Trophoblast cell (in vitro differentiated cells and primary cell): Measurements from ENCODE around the gene CPA4.

ENCODE experiments used
- DNase-seq, 2 donors: peaks; one replicate each; pipeline ENCODE4 v3.0.0-alpha.2; 2016
- H2AFZ ChIP-seq: 2 replicates; pipeline ENCODE4 v1.6.1; 2013; ENCODE audit warnings: low read length, moderate library complexity, mild to moderate bottlenecking; ENCODE audit not compliant: insufficient read depth, poor library complexity
- H2AK5ac ChIP-seq: 2 replicates; pipeline ENCODE4 v1.6.1; 2013; ENCODE audit warnings: mild to moderate bottlenecking, low read length
- H2BK120ac ChIP-seq: 2 replicates; pipeline ENCODE4 v1.6.1; 2013; ENCODE audit warnings: low read length, mild to moderate bottlenecking, moderate library complexity; ENCODE audit not compliant: insufficient read depth, poor library complexity
- H2BK12ac ChIP-seq: 2 replicates; pipeline ENCODE4 v1.6.1; 2013; ENCODE audit warnings: mild to moderate bottlenecking, low read length, moderate library complexity
- H2BK5ac ChIP-seq: 2 replicates; pipeline ENCODE4 v1.6.1; 2013; ENCODE audit warnings: low read length, low read depth, moderate library complexity, mild to moderate bottlenecking; ENCODE audit not compliant: poor library complexity
- H3K14ac ChIP-seq: 2 replicates; pipeline ENCODE4 v1.6.1; 2013; ENCODE audit warnings: mild to moderate bottlenecking, low read length
- H3K18ac ChIP-seq: 2 replicates; pipeline ENCODE4 v1.6.1; 2013; ENCODE audit warnings: mild to moderate bottlenecking, low read length
- H3K23ac ChIP-seq: 2 replicates; pipeline ENCODE4 v1.6.1; 2013; ENCODE audit warnings: low read length
- H3K27ac ChIP-seq: 2 replicates; pipeline ENCODE4 v1.5.1; 2013; ENCODE audit warnings: low read depth, mild to moderate bottlenecking, inconsistent platforms, low read length, moderate library complexity
- H3K27me3 ChIP-seq: 2 replicates; pipeline ENCODE4 v1.6.1; 2013; ENCODE audit warnings: inconsistent platforms, mild to moderate bottlenecking, low read length, moderate library complexity; ENCODE audit not compliant: insufficient read depth
- H3K36me3 ChIP-seq, 2 experiments: 1 replicate in 1 of 2; 2 replicates in 1 of 2; pipeline ENCODE4 v1.6.1; 2013; ENCODE audit warnings: low read length in 2 of 2, mild to moderate bottlenecking in 2 of 2, moderate library complexity in 1 of 2; ENCODE audit not compliant: insufficient read depth in 2 of 2, control insufficient read depth in 1 of 2
- H3K4ac ChIP-seq: 2 replicates; pipeline ENCODE4 v1.6.1; 2013; ENCODE audit warnings: low read depth, mild to moderate bottlenecking, low read length, moderate library complexity
- H3K4me1 ChIP-seq, 2 experiments: 1 replicate in 1 of 2; 2 replicates in 1 of 2; pipeline ENCODE4 v1.6.1; 2013; ENCODE audit warnings: low read length in 2 of 2, mild to moderate bottlenecking in 2 of 2, moderate library complexity in 1 of 2; ENCODE audit not compliant: insufficient read depth in 2 of 2, control insufficient read depth in 1 of 2
- H3K4me2 ChIP-seq: 2 replicates; pipeline ENCODE4 v1.6.1; 2013; ENCODE audit warnings: inconsistent platforms, mild to moderate bottlenecking, low read length, moderate library complexity
- H3K4me3 ChIP-seq: 2 replicates; pipeline ENCODE4 v1.5.1; 2013; ENCODE audit warnings: mild to moderate bottlenecking, low read depth, low read length, inconsistent platforms
- H3K79me1 ChIP-seq: one replicate; pipeline ENCODE4 v1.6.1; 2013; ENCODE audit warnings: low read length
- H3K79me2 ChIP-seq: 2 replicates; pipeline ENCODE4 v1.6.1; 2013; ENCODE audit warnings: low read length, mild to moderate bottlenecking; ENCODE audit not compliant: control insufficient read depth, insufficient read depth, poor library complexity
- H3K9ac ChIP-seq: 2 replicates; pipeline ENCODE4 v1.6.1; 2013; ENCODE audit warnings: mild to moderate bottlenecking, low read length
- H3K9me3 ChIP-seq: 2 replicates; pipeline ENCODE4 v1.6.1; 2013; ENCODE audit warnings: low read depth, mild to moderate bottlenecking, control low read depth, inconsistent platforms, low read length; ENCODE audit not compliant: insufficient read depth
- H4K12ac ChIP-seq: 2 replicates; pipeline ENCODE4 v1.6.1; 2013; ENCODE audit warnings: low read depth, mild to moderate bottlenecking, low read length, moderate library complexity
- H4K8ac ChIP-seq: 2 replicates; pipeline ENCODE4 v1.6.1; 2013; ENCODE audit warnings: low read depth, mild to moderate bottlenecking, low read length, moderate library complexity
- H4K91ac ChIP-seq: one replicate; pipeline ENCODE4 v1.6.1; 2013; ENCODE audit warnings: low read depth, mild to moderate bottlenecking, low read length, moderate library complexity
- WGBS: extraction: QIAGEN DNeasy Blood & Tissue Kit; methylation state at CpG from one replicate; pipeline ENCODE4 v1.1.7; 2013; ENCODE audit warnings: missing lambda C conversion rate; ENCODE audit not compliant: insufficient read length, insufficient coverage; ENCODE audit errors: extremely low coverage; 5-methylcytosine and 5-hydroxymethylcytosine counted together

CPA4 gene

GRCh38 chr7:130262448-130262847 lies 30.5 kb upstream of the CPA4 start:
- Histone ChIP-seq H2BK5ac (no peak overlapping the region), H3K27me3 (no peaks in the 10 kb centered on the region), H3K27ac (no peak overlapping the region), H3K79me2 (no peaks in the 10 kb centered on the region), H2AFZ (no peak overlapping the region), H3K4ac (no peak overlapping the region), H2BK12ac (peak overlapping the region; percentile 34), H3K9ac (no peak overlapping the region), H3K14ac (no peak overlapping the region), H2AK5ac (no peak overlapping the region), H3K18ac (no peak overlapping the region), H4K8ac (no peak overlapping the region), H4K12ac (no peak overlapping the region), H3K36me3 (no peaks in the 10 kb centered on the region), H3K23ac (no peak overlapping the region), H3K4me2 (no peak overlapping the region), H3K9me3 (peaks cover 2% of the 10 kb centered on the region), H4K91ac (no peak overlapping the region), H3K4me3 (no peak overlapping the region), H3K4me1 (no peaks in the 10 kb centered on the region), H3K79me1 (no peaks in the 10 kb centered on the region), H2BK120ac (no peak overlapping the region)
- no CpG with 5 or more reads among the region's 2 CpGs for WGBS
- DNase-seq = no peak

GRCh38 chr7:130263130-130263529 lies 29.8 kb upstream of the CPA4 start:
- Histone ChIP-seq H2AK5ac (no peak overlapping the region), H2BK12ac (no peak overlapping the region), H4K91ac (no peak overlapping the region), H3K18ac (no peak overlapping the region), H3K9ac (no peak overlapping the region), H3K4me2 (no peak overlapping the region), H4K12ac (no peak overlapping the region), H3K79me2 (no peaks in the 10 kb centered on the region), H2BK5ac (no peak overlapping the region), H2BK120ac (no peak overlapping the region), H3K4me3 (no peak overlapping the region), H3K27ac (no peak overlapping the region), H3K9me3 (peaks cover 2% of the 10 kb centered on the region), H3K4ac (no peak overlapping the region), H4K8ac (no peak overlapping the region), H3K79me1 (no peaks in the 10 kb centered on the region), H3K4me1 (no peaks in the 10 kb centered on the region), H3K23ac (no peak overlapping the region), H2AFZ (no peak overlapping the region), H3K27me3 (no peaks in the 10 kb centered on the region), H3K14ac (no peak overlapping the region), H3K36me3 (no peaks in the 10 kb centered on the region)
- WGBS = no CpG with 5 or more reads among the region's 2 CpGs
- no peak for DNase-seq

- Histone ChIP-seq H4K12ac (no peak within 1 kb of the TSS), H3K4me1 (no peaks in the 10 kb centered on the region), H3K79me2 (no peaks in the 10 kb centered on the region), H4K91ac (no peak within 1 kb of the TSS), H2BK12ac (peak within 1 kb of the TSS; percentile 79), H2AK5ac (no peak within 1 kb of the TSS), H3K18ac (no peak within 1 kb of the TSS), H3K4me3 (no peak within 1 kb of the TSS), H3K36me3 (no peaks in the 10 kb centered on the region), H3K23ac (no peak within 1 kb of the TSS), H4K8ac (no peak within 1 kb of the TSS), H3K9ac (no peak within 1 kb of the TSS), H2BK120ac (no peak within 1 kb of the TSS), H2BK5ac (no peak within 1 kb of the TSS), H3K14ac (no peak within 1 kb of the TSS), H3K79me1 (no peaks in the 10 kb centered on the region), H3K4me2 (no peak within 1 kb of the TSS), H3K9me3 (peaks cover 4% of the 10 kb centered on the region), H2AFZ (no peak within 1 kb of the TSS), H3K4ac (no peak within 1 kb of the TSS), H3K27ac (no peak within 1 kb of the TSS), H3K27me3 (no peaks in the 10 kb centered on the region)
- WGBS = no CpG with 5 or more reads among the region's 3 CpGs
- no peak for DNase-seq
These were observed 26.6 kb upstream of the CPA4 start, which contains the start of gene CPA2 for GRCh38 chr7:130266258-130266960. TSS of gene CPA2 (plus strand) at chr7:130266863. CDS start at chr7:130266882, 19 bp downstream.

- no peaks in the 10 kb centered on the region for H3K36me3 ChIP-seq
- no peak overlapping the region for H4K8ac ChIP-seq
- H2AK5ac ChIP-seq = no peak overlapping the region
- H3K27ac ChIP-seq = no peak overlapping the region
- no peak overlapping the region for H3K4ac ChIP-seq
- H3K14ac ChIP-seq = no peak overlapping the region
- H4K91ac ChIP-seq = no peak overlapping the region
- peaks cover 2% of the 10 kb centered on the region for H3K9me3 ChIP-seq
- H3K23ac ChIP-seq = no peak overlapping the region
- H3K18ac ChIP-seq = no peak overlapping the region
- DNase-seq = no peak
- no peaks in the 10 kb centered on the region for H3K4me1 ChIP-seq
- H3K79me1 ChIP-seq = peaks cover 4% of the 10 kb centered on the region
- no peak overlapping the region for H3K4me3 ChIP-seq
- H2AFZ ChIP-seq = no peak overlapping the region
- H2BK120ac ChIP-seq = no peak overlapping the region
- H3K4me2 ChIP-seq = no peak overlapping the region
- H4K12ac ChIP-seq = no peak overlapping the region
- H3K79me2 ChIP-seq = no peaks in the 10 kb centered on the region
- peak overlapping the region; percentile 79 for H2BK12ac ChIP-seq
- H3K9ac ChIP-seq = no peak overlapping the region
- no peaks in the 10 kb centered on the region for H3K27me3 ChIP-seq
- WGBS = no CpG with 5 or more reads among the region's 1 CpG
- H2BK5ac ChIP-seq = no peak overlapping the region
These were observed 26.0 kb upstream of the CPA4 start for GRCh38 chr7:130266961-130267321.
